IMR-90 (cell line): ENCODE measurements around the gene BPIFA3. TPM values are rescaled to one million over a fixed set of nuclear protein-coding genes. Genes with fewer than 3 reads are reported as not detected.

Experiments used
- ATAC-seq: fragments of 200-7000 bp; cut with Tn5 transposase; 2 replicates; pipeline ENCODE4 v1.9.1; 2020; ENCODE audit warnings: low read depth, mild to moderate bottlenecking, moderate library complexity
- BruUV-seq: library from RNA; stranded (reverse); fragments of 400-500 nt; replicated peaks from 2 replicates; lab custom pipeline; 2021; lab: Mats Ljungman, UMichigan
- CTCF ChIA-PET: fragments of 300-600 bp; formaldehyde crosslinking; extraction: SDS; loops from one replicate; lab custom pipeline; 2021; ENCODE audit warnings: antibody characterized with exemption; lab: Yijun Ruan, JAX
- POLR2A ChIA-PET: fragments of 300-600 bp; sonication (Branson Sonifier 250); formaldehyde crosslinking; loops from one replicate; lab custom pipeline; 2022; ENCODE audit warnings: antibody characterized with exemption; ENCODE audit not compliant: unreplicated experiment; lab: Charles Lee
- DNase-seq: peaks from one replicate; pipeline ENCODE4 v3.0.0; 2013
- H2AFZ ChIP-seq: replicated peaks from 2 replicates; pipeline ENCODE3; 2013; ENCODE audit warnings: low read length, mild to moderate bottlenecking; ENCODE audit not compliant: poor library complexity
- H2AK5ac ChIP-seq: 2 replicates; pipeline ENCODE4 v1.6.1; 2013; ENCODE audit warnings: low read depth, low read length, inconsistent platforms
- H2AK9ac ChIP-seq: replicated peaks from 2 replicates; pipeline ENCODE3; 2013; ENCODE audit warnings: mild to moderate bottlenecking, low read depth, low read length, moderate library complexity; ENCODE audit not compliant: poor library complexity
- H2BK120ac ChIP-seq: 2 replicates; pipeline ENCODE4 v1.6.1; 2013; ENCODE audit warnings: low read depth, low read length, inconsistent platforms
- H2BK15ac ChIP-seq: 3 replicates; pipeline ENCODE4 v1.6.1; 2013; ENCODE audit warnings: low read depth, low read length, inconsistent platforms
- H2BK20ac ChIP-seq: 2 replicates; pipeline ENCODE4 v1.6.1; 2013; ENCODE audit warnings: low read depth, mild to moderate bottlenecking, inconsistent platforms, low read length, moderate library complexity
- H2BK5ac ChIP-seq: 2 replicates; pipeline ENCODE4 v1.6.1; 2013; ENCODE audit warnings: mild to moderate bottlenecking, low read depth, low read length, inconsistent platforms; ENCODE audit not compliant: poor library complexity, severe bottlenecking
- H3K14ac ChIP-seq: replicated peaks from 2 replicates; pipeline ENCODE4 v1.6.1; 2013; ENCODE audit warnings: low read depth, low read length, inconsistent platforms
- H3K18ac ChIP-seq: 2 replicates; pipeline ENCODE4 v1.6.1; 2013; ENCODE audit warnings: low read depth, low read length, control low read depth
- H3K23ac ChIP-seq: 2 replicates; pipeline ENCODE4 v1.6.1; 2013; ENCODE audit warnings: low read depth, low read length, inconsistent platforms
- H3K27ac ChIP-seq: 2 replicates; pipeline ENCODE4 v1.5.1; 2013; ENCODE audit warnings: mild to moderate bottlenecking, control low read depth, low read length; ENCODE audit not compliant: insufficient read depth
- H3K27me3 ChIP-seq: 2 replicates; pipeline ENCODE4 v1.6.1; 2013; ENCODE audit warnings: low read length; ENCODE audit not compliant: control insufficient read depth, insufficient read depth
- H3K36me3 ChIP-seq: 2 replicates; pipeline ENCODE4 v1.6.1; 2013; ENCODE audit warnings: low read length, mixed read lengths; ENCODE audit not compliant: control insufficient read depth, insufficient read depth
- H3K4ac ChIP-seq: 2 replicates; pipeline ENCODE4 v1.6.1; 2013; ENCODE audit warnings: low read depth, low read length, inconsistent platforms
- H3K4me1 ChIP-seq: 2 replicates; pipeline ENCODE4 v1.6.1; 2013; ENCODE audit warnings: low read length, mixed read lengths; ENCODE audit not compliant: control insufficient read depth, insufficient read depth
- H3K4me2 ChIP-seq: 2 replicates; pipeline ENCODE4 v1.6.1; 2013; ENCODE audit warnings: low read depth, mild to moderate bottlenecking, control low read depth, low read length, moderate library complexity
- H3K4me3 ChIP-seq: 2 replicates; pipeline ENCODE4 v1.5.1; 2013; ENCODE audit warnings: low read depth, mild to moderate bottlenecking, control low read depth, low read length, moderate library complexity; ENCODE audit not compliant: insufficient read depth
- H3K56ac ChIP-seq: 2 replicates; pipeline ENCODE4 v1.6.1; 2013; ENCODE audit warnings: low read length, inconsistent platforms; ENCODE audit not compliant: insufficient read depth; ENCODE audit errors: extremely low read depth
- H3K79me1 ChIP-seq, 2 experiments: 2 replicates each; pipeline ENCODE4 v1.6.1; 2013; ENCODE audit warnings: low read length in 2 of 2, inconsistent platforms in 1 of 2, low read depth in 1 of 2
- H3K9ac ChIP-seq: 2 replicates; pipeline ENCODE4 v1.6.1; 2013; ENCODE audit warnings: low read depth, low read length, control low read depth
- H3K9me1 ChIP-seq: 2 replicates; pipeline ENCODE4 v1.6.1; 2013; ENCODE audit warnings: low read length, inconsistent platforms; ENCODE audit not compliant: insufficient read depth
- H3K9me3 ChIP-seq: 2 replicates; pipeline ENCODE4 v1.6.1; 2013; ENCODE audit warnings: low read length; ENCODE audit not compliant: control insufficient read depth, insufficient read depth
- H4K20me1 ChIP-seq: 2 replicates; pipeline ENCODE4 v1.6.1; 2013; ENCODE audit warnings: low read length, inconsistent platforms; ENCODE audit not compliant: insufficient read depth
- H4K5ac ChIP-seq: 2 replicates; pipeline ENCODE4 v1.6.1; 2013; ENCODE audit warnings: mild to moderate bottlenecking, low read depth, low read length, control low read depth
- H4K8ac ChIP-seq, 2 experiments: 2 replicates each; pipeline ENCODE4 v1.6.1; 2013; ENCODE audit warnings: low read depth in 2 of 2, low read length in 2 of 2, control low read depth in 1 of 2, inconsistent platforms in 1 of 2
- H4K91ac ChIP-seq: 2 replicates; pipeline ENCODE4 v1.6.1; 2013; ENCODE audit warnings: low read depth, low read length, inconsistent platforms; ENCODE audit not compliant: insufficient read depth
- BHLHE40 ChIP-seq: fragments of 150-350 bp; IDR thresholded peaks from 2 replicates; pipeline ENCODE4 v1.6.1; 2016; ENCODE audit warnings: mild to moderate bottlenecking, low read depth, low read length
- CEBPB ChIP-seq: IDR thresholded peaks from 2 replicates; pipeline ENCODE4 v1.6.1; 2012; ENCODE audit warnings: low read depth, low read length, improper control_type of control experiment
- CHD1 ChIP-seq: IDR thresholded peaks from 2 replicates; pipeline ENCODE4 v1.6.1; 2012; ENCODE audit warnings: low read depth, low read length, improper control_type of control experiment
- FOS ChIP-seq: fragments of 150-350 bp; IDR thresholded peaks from 2 replicates; pipeline ENCODE4 v1.6.1; 2016; ENCODE audit warnings: low read depth, low read length
- MAZ ChIP-seq: IDR thresholded peaks from 2 replicates; pipeline ENCODE4 v1.6.1; 2012; ENCODE audit warnings: low read depth, mild to moderate bottlenecking, low read length, improper control_type of control experiment, moderate library complexity, borderline replicate concordance
- NFE2L2 ChIP-seq: fragments of 150-350 bp; IDR thresholded peaks from 2 replicates; pipeline ENCODE4 v1.6.1; 2016; ENCODE audit warnings: low read depth, mild to moderate bottlenecking, low read length
- POLR2A ChIP-seq: IDR thresholded peaks from 2 replicates; pipeline ENCODE4 v1.6.1; 2012; ENCODE audit warnings: mild to moderate bottlenecking, low read depth, low read length
- RAD21 ChIP-seq: IDR thresholded peaks from 2 replicates; pipeline ENCODE4 v1.6.1; 2012; ENCODE audit warnings: low read length, improper control_type of control experiment
- RCOR1 ChIP-seq: IDR thresholded peaks from 2 replicates; pipeline ENCODE4 v1.6.1; 2012; ENCODE audit warnings: mild to moderate bottlenecking, low read length, improper control_type of control experiment; ENCODE audit not compliant: insufficient replicate concordance
- RFX5 ChIP-seq: IDR thresholded peaks from 2 replicates; pipeline ENCODE4 v1.8.0; 2012; ENCODE audit warnings: low read depth, mild to moderate bottlenecking, low read length, moderate library complexity
- WGBS, 2 experiments: methylation state at CpG; one replicate each; pipeline versions ENCODE4 v1.1.5 to v1.1.7; 2013; ENCODE audit warnings: missing lambda C conversion rate in 2 of 2; ENCODE audit not compliant: insufficient read length in 1 of 2; ENCODE audit errors: extremely low coverage in 2 of 2; 5-methylcytosine and 5-hydroxymethylcytosine counted together
- dilution Hi-C: fragments of 300-500 bp; cut with HindIII; formaldehyde crosslinking; loops from one replicate; pipeline ENCODE4 v1.14.3; 2018; ENCODE audit warnings: low sequenced_read_pairs; ENCODE audit not compliant: unreplicated experiment
- in situ Hi-C: fragments of 300-500 bp; cut with MboI; formaldehyde crosslinking; loops from 3 replicates; pipeline ENCODE4 v1.14.3; 2019; ENCODE audit warnings: low sequenced_read_pairs, inconsistent platforms, mixed read lengths
- intact Hi-C: fragments of 100-400 bp; cut with micrococcal nuclease; formaldehyde crosslinking; loops from 2 replicates; pipeline ENCODE4 v1.10.0; 2022
- polyA plus RNA-seq, 3 experiments: library from polyadenylated mRNA; depleted of rRNA; stranded (reverse); fragments of >200 nt; gene quantifications; 2 replicates each; pipeline ENCODE4 v1.2.3, GENCODE V29; 2012; ENCODE audit warnings: low replicate concordance in 1 of 3
- total RNA-seq: library from RNA; depleted of rRNA; stranded (reverse); fragments of >200 nt; gene quantifications from 2 replicates; pipeline ENCODE4 v1.2.3, GENCODE V29; 2012

BPIFA3 gene
- total and polyA plus RNA-seq, 2 of the 4 experiments (the other 2 are of a cell fraction), result not detected

GRCh38 chr20:33202451-33202850 lies 14.7 kb upstream of the BPIFA3 start:
- H2AK9ac ChIP-seq, result no peak overlapping the region
- no peaks in the 10 kb centered on the region for H3K36me3 ChIP-seq
- H4K91ac ChIP-seq, result no peak overlapping the region
- POLR2A ChIA-PET, result no interaction called here
- no peaks in the 10 kb centered on the region for H4K20me1 ChIP-seq
- H3K56ac ChIP-seq, result no peak overlapping the region
- no peak for DNase-seq
- no peaks in the 10 kb centered on the region for H3K79me1 ChIP-seq
- no peaks in the 10 kb centered on the region for H3K9me3 ChIP-seq
- no CpG with 5 or more reads among the region's 4 CpGs for WGBS, 2 experiments
- no peak overlapping the region for H4K8ac ChIP-seq
- BruUV-seq, result no TSS peak
- ATAC-seq, result no peak
- H2BK20ac ChIP-seq, result no peak overlapping the region
- no peaks in the 10 kb centered on the region for H3K9me1 ChIP-seq
- H3K14ac ChIP-seq, result no peak overlapping the region
- in situ Hi-C loops, result no loop called here
- no peak overlapping the region for H3K23ac ChIP-seq
- no peak overlapping the region for H3K18ac ChIP-seq
- H3K27ac ChIP-seq, result no peak overlapping the region
- CTCF ChIA-PET, result no interaction called here
- no peak overlapping the region for H2BK120ac ChIP-seq
- no peak overlapping the region for H3K4ac ChIP-seq
- TF ChIP-seq FOS (no peak), POLR2A (no peak), RCOR1 (no peak), CEBPB (no peak), NFE2L2 (no peak), RFX5 (no peak), BHLHE40 (no peak), RAD21 (no peak), CHD1 (no peak), MAZ (no peak)
- no peaks in the 10 kb centered on the region for H3K4me1 ChIP-seq
- no peak overlapping the region for H2BK15ac ChIP-seq
- dilution Hi-C loops, result no loop called here
- no peak overlapping the region for H3K9ac ChIP-seq
- H2AK5ac ChIP-seq, result no peak overlapping the region
- no peak overlapping the region for H3K4me3 ChIP-seq
- H4K5ac ChIP-seq, result no peak overlapping the region
- intact Hi-C loops, result no loop called here
- no peak overlapping the region for H2AFZ ChIP-seq
- H3K4me2 ChIP-seq, result no peak overlapping the region
- H3K27me3 ChIP-seq, result peaks cover 1% of the 10 kb centered on the region; the same call in 1 of the 2 replicates
- no peak overlapping the region for H2BK5ac ChIP-seq
